NCI-H2196 treated with DMSO at 0.1 percent for 48 hours (cell line): Measurements from ENCODE around the gene FHIT.

Experiments
- DNase-seq: peaks from one replicate; lab custom pipeline; 2025; ENCODE audit not compliant: unreplicated experiment; lab: John Stamatoyannopoulos, UW

FHIT gene

DNA sequence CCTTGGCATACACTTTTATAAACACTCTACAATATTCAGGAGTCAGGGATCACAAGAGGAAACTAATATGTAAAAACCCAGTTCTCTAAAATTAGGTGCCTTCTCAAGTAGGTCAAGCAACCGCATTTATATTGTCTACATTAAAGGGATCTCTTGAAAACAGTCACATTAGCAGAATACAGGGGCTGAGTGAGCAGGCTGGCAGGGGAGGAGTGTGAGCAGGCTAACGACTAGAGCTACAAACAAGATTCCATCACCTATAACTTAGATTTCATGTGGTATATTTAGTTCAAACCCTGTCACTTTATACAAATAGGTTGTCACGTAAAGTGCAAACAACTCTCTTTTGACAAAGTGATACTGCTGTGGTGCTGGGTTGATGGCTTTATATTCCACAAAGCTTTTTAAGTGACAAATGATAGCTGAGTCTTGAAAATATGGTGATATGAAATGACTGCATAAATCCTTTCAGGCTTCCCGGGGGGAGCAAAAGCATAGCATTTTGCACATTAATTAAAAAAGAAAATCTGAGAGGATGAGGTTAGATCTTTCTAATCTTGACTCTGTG is 937.9 kb downstream of the FHIT start:
- no peak for DNase-seq

DNA sequence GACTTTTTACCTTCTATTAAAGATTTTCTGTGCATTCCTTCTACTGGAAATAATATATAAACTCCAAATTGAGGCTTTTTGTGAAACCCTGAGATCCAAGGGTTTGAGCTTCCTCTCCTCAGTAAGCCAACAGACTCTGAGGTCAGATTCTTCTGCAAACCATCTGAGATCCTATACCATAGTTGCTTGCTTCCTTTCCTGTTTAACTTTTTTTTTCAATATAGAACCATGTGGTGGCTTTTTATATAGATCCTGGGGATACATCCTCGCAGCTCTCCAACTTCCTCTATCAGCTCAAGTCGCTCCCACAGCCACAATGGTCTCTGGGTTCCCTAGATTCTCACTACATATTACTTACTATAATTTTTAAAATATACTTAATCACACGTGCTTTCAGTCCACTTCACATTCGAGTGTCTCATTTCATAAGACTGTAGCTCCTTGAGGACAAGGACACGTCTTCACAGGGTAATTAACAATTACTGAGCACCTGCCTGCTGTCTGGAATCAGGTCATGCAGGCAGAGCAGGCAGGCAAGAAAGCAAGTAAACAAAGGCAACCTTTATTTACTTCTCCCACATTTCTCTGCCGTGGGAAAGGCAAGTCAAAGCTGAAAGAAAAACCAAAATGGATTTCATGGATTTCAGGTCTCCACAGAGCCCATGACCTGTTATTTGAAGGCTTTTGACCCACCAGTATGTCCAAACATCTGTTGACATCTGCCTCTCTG is 941.5 kb downstream of the FHIT start:
- no peak for DNase-seq

DNA sequence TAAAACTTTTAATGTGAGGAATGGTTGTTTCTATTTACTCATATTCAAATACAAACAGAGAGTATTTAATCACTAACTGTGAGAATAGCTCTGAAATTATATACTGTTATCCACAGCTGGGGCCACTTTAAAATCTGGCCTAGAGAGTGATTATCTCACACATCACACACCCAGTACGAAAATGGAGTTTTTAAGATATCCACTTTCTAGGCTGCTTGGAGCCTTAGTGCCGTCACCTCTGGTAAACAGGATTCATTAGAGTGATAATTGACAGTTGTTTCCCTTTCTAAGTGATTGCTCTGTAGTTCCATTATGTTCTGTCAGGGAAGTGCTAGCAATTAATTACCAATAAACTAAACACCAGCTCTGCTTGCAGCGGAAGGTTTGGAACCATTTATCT is 942.4 kb downstream of the FHIT start:
- DNase-seq, result no peak

DNA sequence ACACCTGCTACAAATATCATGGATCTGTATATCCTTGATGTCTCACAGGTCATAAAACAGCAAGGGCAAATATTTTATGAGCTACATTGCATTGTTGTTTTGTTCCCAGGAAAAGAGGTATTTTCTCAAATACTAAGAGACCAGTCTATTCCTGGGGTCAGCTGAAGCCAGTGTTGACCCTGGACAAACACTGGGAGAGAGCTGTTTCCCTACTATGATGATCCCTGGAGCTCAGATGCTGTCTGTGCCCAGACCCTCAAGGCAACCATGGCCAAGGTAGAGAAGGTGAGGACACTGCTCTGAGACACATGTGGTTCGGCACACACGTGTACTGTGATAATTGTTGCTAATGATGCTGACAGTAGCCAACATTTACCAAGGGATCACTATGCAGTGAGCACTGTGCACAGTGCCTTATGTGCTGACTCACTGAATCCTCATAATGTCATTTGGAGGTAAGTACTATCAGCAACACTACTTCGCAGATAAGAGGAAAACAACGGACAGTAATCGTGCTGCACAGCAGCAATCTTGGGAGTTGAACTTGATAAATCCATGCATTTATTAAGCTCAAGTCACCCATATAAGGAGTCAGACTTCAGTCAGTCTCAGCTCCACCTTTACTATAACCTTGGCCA is 943.6 kb downstream of the FHIT start:
- no peak for DNase-seq

DNA sequence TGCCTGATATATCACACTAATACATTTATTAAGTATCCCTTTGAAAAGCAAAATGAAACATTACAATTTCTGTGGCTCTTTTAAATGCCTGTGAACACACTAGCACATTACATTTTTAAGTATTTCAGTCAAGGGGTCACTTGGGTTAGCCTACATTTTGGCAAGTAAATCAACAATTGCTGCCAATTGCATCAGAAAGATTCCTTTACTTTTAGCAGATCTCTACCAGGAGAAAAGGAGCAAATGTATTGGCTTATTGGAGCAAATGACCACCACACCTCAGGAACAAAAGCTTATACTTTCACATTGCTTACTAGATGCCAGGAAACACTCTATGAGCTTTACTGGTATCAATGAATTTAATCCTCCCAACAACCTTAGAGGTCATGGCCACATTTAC is 947.1 kb downstream of the FHIT start:
- no peak for DNase-seq

DNA sequence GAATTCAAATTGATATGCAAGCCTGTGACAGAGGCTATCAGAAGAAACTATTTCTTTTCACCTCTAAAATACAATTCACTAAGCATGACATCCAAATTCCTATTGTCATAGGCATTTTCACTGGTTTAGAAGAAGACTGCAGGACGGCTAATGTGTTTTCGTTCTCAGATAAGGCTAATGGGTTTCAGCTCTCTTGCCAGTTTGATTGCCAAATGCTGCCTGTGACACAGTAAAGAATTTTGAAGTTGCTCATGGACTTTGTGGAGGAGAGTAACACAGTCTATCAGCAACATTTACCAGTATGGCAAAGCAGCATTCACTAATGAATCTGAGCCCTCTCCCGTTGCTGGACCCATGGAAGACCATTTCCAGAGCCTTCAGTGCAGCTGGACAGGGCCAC is 948.1 kb downstream of the FHIT start:
- DNase-seq, result no peak

DNA sequence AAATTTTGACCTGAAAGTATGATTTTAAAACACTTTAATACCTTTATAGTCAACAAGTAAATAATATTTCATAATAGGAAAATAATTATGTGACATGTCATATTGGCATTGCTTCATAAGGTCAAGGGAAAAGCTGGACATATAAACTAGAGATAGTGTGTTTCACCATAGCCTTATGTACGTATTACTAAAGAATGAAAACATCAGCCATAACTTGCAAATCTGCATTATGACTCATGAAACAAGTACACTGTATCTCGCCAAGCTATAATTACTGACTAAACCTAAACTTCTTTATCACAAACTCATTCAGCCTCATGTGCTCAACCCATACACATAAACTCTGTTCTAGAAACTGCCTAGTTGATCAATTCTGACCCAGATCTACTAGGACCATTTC is 950.1 kb downstream of the FHIT start:
- no peak for DNase-seq

DNA sequence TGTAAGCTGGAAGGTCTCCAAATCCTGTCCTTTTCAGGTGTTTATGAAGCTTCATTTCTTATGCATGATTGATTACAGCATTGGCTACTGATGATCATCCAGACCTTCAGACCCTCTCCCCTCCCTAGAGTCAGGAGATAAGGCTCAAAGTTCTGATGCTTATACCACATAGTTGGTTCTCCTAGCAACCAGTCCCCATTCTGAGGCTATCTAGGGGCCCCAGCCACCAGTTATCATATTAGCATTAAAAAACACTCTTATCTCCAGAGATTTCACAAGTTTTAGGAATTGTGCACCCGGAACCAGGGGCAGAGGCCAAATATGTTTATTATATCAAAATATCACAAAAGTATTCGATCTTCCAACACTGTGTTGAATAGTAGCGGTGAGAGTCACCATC is 953.1 kb downstream of the FHIT start:
- DNase-seq, result no peak

DNA sequence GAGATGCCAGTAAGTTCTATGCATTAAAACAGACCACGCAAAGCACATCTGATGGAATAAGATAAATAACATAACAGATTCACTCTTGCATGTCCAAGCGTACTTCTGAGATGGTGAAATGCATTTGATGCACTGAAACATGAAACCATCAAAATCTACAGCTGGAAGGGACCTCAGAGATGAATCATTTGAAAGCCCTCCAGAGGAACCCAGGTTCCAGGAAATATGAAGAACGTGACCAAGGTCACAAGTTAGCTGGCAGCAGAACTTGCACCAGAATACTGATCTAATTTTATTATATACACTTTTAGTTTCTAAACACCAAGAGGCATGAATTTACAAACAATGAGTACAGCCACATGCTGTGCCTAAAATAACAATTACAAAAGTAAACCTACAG is 957.1 kb downstream of the FHIT start:
- DNase-seq, result no peak

DNA sequence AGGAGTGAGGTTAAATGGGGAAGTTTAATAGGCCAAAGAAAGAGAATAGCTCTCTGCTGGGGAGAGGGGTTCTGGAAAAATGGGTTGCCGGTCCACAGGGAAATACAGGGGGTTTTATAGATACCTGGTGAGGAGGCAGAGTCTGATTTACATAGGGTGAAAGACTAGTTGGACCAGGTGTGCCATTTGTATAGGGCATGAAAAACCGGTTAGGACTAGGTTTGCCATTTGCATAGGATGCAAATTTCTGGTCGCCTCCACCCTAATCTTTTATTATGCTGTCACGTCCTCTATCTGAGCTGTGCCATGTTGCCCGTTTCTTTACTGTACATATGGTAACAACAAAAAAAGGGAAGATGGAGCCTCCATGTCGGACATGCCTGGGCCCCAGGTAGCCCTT is 960.1 kb downstream of the FHIT start:
- no peak for DNase-seq

DNA sequence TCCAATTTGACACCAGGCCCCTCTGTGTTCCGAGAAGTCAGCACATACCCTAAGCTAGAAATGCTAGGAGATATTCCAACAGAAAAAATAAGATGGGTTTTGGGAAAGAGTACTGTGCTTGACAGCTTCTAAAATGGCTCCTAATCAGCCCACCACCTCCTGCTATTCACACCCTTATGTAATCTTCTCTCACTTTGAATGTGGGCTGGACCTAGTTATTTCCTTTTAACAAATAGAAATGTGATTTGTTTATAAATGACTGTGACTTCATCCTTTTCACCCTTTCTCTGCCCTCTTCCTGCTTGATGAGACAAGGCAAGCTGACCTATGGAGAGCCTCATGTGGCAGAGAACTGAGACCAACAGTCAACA is 961.1 kb downstream of the FHIT start:
- DNase-seq, result no peak

DNA sequence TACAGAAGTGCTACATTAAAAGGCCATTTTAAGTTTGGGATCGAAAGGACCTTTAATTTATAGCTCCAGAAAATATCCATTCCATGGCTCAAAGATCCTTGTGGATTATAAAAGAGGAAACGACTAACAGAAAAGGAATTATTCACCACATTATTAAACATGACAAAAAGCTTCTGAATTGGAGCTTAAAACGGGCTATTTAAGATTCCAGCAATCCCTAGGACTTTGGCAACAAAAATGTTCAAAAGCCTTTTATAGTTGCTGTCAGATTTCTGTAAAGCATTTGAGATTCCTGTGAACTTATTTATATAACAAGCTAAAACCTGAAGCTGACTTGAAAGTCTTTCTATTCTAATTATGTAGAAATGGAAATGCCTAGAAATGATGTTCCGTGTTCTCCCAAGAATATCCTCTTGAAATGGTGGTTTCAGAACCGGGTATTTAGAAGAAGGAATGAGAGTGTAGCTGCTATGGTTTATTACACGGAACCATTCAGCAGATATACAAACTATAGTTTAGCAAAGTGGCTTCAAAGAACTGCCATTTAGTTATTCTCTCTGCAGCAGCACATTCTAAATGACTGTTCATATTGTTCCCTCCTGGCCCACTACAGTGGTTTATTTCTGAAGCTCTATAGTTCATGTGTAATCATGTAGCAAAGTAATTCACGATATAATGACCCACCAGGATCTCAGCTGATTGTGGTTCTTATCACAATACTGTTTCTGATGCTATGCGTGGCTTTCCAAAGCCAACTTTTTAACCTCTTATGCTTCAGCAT is 961.7 kb downstream of the FHIT start:
- no peak for DNase-seq

DNA sequence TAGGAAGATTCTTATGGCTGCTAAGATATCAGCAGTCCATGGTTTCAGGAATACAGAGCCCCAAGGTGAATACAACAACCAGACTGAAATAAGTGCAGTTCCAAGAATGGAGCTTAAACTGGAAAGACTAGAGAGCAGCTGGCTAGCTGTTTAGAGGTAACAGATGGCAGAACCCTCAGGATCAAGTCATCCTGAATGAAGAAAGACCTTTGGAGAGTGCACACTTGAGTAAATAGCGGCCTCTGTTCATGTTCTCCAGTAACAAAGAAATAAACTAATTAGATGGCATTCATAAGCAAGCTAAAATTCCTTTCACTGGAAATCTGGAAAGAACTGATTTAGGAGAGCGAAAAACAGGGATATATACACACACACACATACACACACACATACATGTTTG is 968.4 kb downstream of the FHIT start:
- no peak for DNase-seq

DNA sequence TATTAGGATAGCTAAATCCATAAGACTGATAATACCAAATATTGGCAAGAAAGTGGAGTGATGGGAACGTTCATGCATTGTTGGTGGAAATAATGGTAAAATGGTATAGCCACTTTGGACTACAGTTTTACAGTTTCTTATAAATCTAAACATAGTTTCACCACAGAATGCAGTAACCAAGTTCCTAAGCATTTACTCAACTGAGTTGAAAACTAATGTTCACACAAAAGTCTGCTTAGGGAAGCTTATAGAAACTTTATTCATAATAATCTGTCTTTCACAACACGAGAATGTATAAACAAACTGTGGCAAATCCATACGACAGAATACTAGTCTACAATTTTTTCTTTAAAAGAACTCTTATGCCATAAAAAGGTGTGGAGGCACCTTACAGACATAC is 969.3 kb downstream of the FHIT start:
- no peak for DNase-seq

DNA sequence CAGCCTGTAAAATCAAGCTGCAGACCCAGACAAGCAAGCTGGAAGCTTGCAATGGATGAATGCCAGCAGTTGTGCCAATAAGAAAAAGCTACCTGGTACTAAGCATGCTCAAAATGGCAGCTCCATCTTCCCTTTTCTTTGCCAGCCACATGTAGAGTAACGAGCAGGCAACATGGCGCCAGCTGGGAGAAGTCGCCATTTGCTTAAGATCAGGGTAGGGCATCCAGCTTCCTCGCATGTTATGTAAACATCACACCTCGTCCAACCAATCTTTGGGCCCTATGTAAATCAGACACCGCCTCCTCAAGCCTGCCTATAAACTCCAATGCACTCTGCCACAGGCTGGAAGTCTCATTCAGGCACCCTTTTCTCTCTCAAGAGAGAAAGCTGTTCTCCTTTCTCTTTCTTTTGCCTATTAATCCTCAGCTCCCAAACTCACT is 973.9 kb downstream of the FHIT start:
- DNase-seq, result no peak

DNA sequence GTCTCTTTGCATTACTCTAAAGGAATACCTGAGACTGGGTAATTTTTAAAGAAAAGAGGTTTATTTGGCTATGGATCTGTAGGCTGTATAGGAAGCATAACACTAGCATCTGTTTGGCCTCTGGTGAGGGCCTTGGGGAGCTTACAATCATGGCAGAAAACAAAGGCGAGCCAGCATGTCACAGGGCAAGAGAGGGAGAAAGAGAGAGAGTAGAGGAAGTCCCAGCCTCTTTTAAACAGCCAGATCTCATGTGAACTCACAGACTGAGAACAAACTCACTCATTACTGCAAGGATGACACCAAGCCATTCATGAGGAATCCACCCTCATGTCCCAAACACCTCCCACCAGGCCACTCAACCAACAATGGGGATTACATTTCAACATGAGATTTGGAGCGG is 974.6 kb downstream of the FHIT start:
- DNase-seq, result no peak

DNA sequence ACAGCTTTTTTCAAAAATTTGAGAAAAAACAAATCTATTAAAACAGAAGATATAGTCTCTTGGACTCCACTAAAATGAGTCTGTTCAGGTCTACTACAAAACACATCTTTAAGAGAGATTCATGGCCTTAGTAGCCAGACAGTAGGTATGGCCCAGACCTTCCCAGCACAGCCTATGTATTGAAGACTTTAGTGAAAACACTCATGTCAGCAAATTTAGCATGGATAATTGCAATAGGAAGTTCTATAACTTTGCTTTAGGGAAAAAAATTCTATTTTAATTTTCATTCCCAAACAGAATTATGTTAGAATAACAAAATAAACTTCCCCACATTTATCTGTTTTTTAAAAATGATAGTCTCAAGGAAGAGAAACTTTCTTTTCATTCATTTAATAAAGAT is 976.6 kb downstream of the FHIT start:
- no peak for DNase-seq

DNA sequence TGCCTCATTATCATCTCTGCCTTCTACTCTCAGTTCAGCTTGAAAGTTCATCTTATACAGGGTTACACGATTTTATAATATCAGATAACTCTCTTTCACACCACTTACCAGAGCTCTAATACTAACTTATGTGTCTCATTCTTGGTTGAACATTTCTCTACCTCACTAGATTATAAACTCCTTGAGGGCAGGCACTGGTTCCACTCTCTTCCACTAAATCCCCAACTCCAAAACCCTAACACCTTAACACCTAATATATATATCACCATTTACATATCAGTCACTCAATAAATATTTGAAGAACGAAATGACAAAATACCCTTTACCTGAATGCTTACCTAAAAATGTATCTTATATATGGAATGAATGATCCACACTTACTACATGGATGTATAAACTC is 977.2 kb downstream of the FHIT start:
- no peak for DNase-seq

DNA sequence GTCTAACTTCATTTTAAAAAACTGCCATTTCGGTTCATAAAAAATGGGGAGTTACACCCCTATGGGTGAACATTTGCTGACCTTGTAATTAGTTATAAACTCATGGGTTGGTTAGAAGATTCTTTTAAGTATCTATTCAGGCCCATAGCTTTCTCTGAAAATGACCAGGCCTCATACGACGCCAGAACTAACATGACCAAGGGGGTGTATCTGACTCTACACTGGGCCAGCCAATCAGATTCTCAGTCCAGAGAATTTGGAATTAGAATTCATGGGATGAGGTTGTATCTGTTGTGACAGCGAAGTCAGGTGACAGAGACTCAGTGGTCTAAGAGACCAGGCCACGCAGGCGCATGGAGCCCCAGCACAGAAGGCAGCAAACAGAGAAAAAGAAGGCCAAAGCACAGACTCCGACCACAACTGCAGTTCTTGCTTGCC is 981.4 kb downstream of the FHIT start:
- DNase-seq, result no peak

DNA sequence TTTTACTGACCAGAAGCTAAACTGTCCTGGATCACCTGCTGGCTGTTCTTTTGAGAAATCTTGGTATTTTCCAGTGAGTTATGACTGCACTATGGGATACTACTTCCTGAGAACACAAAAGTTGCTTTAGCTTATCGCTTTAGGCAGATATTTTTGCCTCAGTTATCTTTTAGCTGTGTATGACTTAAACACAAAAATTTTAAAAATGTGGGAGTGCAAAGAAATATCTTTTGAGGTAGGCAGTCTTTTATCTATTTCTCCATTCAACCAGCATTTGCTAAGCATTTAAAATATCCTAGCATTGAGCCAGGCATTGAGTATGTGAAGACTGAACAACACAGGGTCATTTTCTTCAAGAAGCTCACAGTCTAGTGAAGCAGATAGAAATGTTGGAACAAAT is 981.9 kb downstream of the FHIT start:
- no peak for DNase-seq

DNA sequence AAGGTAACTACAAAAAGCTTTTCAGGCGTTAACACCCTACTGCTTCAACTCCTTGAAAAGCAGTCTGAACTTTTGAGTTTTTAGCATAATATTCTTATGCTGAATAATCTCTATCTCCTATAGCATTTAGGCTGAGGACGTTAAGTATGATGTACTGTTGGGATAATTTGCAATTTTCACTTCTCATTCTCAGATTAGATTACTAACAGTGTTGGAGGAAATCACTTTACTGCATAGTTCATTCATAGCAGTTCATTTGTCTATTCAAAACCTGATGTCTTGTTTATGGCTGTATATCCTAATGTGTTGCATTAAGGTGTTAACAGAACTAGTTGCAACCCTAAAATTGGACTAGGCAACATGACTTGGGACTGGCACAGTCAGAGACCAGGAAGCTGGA is 983.1 kb downstream of the FHIT start:
- DNase-seq, result no peak

DNA sequence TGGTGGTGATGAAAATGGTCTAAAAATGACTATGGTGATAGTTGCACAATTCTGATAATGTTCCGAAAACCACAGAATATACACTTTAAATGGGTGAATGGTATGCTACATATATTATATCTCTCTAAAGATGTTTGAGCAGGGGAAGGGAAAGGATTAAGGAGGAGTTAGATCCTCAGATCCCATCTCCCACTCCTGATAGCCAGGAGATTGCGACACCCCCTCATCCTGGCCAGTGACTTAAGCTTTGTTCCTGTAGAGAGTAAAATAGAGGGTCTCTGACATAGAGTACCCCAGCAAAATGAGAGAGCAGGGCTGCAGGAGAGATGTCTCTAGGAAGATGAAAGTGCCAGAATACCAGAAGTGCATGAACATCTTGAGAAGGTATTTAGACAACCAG is 984.8 kb downstream of the FHIT start:
- DNase-seq, result no peak
